ENCODE measurements around the gene SYT1. TPM values are rescaled to one million over a fixed set of nuclear protein-coding genes. Genes with fewer than 3 reads are reported as not detected.
"Not testable (repeated sequence)": the region's sequence is repeated elsewhere in the genome, so short reads cannot be mapped to it uniquely, and the experiment has no call there.

The SYT1 gene
- total RNA-seq, 1 donor from 2014 or later = 0.37 TPM

DNA sequence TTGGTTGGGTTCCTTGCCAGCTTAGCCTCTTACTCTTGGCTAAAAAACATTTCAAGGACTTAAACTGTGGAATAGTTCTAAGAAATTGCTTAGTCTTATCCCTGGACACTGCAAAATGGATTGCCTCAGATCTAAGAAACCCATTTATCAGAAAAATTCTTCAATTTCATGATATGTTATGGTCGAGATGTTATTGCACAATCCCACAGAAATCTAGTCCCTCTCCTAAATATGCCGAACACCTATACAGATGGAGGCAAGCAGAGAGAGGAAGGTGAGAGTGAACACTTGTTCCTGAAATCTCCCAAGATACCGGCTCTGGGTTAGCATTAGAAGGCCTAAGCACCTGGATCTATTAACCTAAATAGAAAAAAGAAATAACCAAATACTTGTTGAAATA, 559.0 kb downstream of the SYT1 start:
- Mint-ChIP-seq H3K27me3 (ENCODE audit: low read depth) (no peaks in the 10 kb centered on the region), H3K27ac (ENCODE audit: unreplicated experiment) (peak overlapping the region; percentile 29), H3K4me3 (ENCODE audit: unreplicated experiment) (no peak overlapping the region), H3K9me3 (ENCODE audit: low read depth) (no peaks in the 10 kb centered on the region), H3K4me1 (ENCODE audit: low read depth) (peaks cover 80% of the 10 kb centered on the region), H3K36me3 (ENCODE audit: low read depth) (no peaks in the 10 kb centered on the region)
- TF ChIP-seq, protein P1, sequence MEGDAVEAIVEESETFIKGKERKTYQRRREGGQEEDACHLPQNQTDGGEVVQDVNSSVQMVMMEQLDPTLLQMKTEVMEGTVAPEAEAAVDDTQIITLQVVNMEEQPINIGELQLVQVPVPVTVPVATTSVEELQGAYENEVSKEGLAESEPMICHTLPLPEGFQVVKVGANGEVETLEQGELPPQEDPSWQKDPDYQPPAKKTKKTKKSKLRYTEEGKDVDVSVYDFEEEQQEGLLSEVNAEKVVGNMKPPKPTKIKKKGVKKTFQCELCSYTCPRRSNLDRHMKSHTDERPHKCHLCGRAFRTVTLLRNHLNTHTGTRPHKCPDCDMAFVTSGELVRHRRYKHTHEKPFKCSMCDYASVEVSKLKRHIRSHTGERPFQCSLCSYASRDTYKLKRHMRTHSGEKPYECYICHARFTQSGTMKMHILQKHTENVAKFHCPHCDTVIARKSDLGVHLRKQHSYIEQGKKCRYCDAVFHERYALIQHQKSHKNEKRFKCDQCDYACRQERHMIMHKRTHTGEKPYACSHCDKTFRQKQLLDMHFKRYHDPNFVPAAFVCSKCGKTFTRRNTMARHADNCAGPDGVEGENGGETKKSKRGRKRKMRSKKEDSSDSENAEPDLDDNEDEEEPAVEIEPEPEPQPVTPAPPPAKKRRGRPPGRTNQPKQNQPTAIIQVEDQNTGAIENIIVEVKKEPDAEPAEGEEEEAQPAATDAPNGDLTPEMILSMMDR (IDR thresholded peaks at IDR 0.05) = no peak
- DNase-seq (ENCODE audit: low spot score) = no peak

DNA sequence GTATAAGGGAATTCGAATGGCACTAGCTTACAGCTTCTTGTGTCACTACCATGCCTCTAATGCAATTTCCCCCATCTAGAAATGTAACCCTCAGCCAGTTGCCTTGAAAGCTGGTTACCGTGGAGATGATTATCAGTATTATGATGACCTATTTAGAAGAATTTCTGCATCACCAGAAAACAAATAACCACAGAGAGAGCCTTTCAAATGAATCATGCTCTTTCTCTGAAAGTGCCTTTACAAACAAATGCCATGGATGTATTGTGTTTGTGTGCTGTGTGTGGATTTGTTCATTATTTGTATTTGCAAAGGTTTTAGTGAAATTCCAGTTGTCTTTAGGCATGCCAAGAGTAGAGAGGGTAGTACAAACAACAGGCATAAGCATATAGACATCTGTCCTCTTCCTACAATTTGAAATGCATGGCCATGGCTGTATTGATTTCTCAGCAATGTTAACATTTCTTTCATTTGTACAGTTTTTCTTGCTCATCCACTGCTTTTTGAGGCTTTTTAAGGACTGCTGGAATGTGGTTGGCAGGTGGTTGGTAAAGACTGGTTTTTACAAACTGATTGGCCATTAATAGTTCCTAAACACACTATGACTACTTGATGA, 559.6 kb downstream of the SYT1 start:
- H3K4me3 Mint-ChIP-seq (ENCODE audit: unreplicated experiment) = no peak overlapping the region

DNA sequence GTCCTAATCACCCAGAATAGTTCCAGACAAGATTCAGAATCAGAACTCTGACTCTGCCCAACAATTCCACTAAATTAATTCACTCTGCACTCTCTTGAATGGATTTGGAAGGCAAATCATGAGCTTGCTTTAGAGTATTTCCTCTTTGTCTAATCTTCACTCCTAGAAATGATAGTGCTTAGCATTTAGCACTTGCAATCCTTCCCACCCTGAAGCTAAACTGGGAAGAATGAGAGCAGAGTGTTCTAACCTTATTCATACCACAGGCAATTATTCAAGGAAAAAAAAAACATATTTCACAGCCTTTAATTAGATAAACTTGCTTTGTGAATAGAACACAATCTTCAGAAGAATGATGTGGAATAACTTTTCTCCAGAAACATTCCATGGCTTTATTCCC, 561.5 kb downstream of the SYT1 start:
- Mint-ChIP-seq H3K27ac (ENCODE audit: unreplicated experiment) (peak overlapping the region; percentile 72), H3K36me3 (ENCODE audit: low read depth) (no peaks in the 10 kb centered on the region), H3K4me3 (ENCODE audit: unreplicated experiment) (no peak overlapping the region), H3K4me1 (ENCODE audit: low read depth) (peaks cover 61% of the 10 kb centered on the region), H3K9me3 (ENCODE audit: low read depth) (no peaks in the 10 kb centered on the region), H3K27me3 (ENCODE audit: low read depth) (no peaks in the 10 kb centered on the region)
- TF ChIP-seq, protein P1 (IDR thresholded peaks at IDR 0.05) = no peak
- DNase-seq (ENCODE audit: low spot score) = no peak

More for the DNA sequence above, 559.6 kb downstream of the SYT1 start:
- TF ChIP-seq, protein P1 (IDR thresholded peaks at IDR 0.05) = no peak
- peaks cover 79% of the 10 kb centered on the region for H3K4me1 Mint-ChIP-seq (ENCODE audit: low read depth)
- H3K27me3 Mint-ChIP-seq (ENCODE audit: low read depth) = no peaks in the 10 kb centered on the region
- peak overlapping the region; percentile 81 for H3K27ac Mint-ChIP-seq (ENCODE audit: unreplicated experiment)
- H3K36me3 Mint-ChIP-seq (ENCODE audit: low read depth) = no peaks in the 10 kb centered on the region
- DNase-seq (ENCODE audit: low spot score) = no peak
- no peaks in the 10 kb centered on the region for H3K9me3 Mint-ChIP-seq (ENCODE audit: low read depth)

DNA sequence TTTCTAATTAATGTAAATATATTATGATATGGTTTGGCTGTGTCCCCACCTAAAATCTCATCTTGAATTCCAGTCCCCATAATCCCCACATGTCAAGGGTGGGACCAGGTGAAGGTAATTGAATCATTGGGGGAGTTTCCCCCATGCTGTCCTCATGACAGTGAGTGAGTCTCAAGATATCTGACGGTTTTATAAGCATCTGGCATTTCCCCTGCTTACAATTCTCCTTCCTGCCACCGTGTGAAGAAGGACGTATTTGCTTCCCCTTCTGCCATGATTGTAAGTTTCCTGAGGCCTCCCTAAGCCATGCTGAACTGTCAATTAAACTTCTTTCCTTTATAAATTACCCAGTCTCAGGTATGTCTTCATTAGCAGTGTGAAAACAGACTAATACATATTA, 562.2 kb downstream of the SYT1 start:
- H3K4me1 Mint-ChIP-seq (ENCODE audit: low read depth) = peaks cover 55% of the 10 kb centered on the region
- not testable (repeated sequence) for H3K4me3 Mint-ChIP-seq (ENCODE audit: unreplicated experiment); H3K27ac Mint-ChIP-seq (ENCODE audit: unreplicated experiment); H3K27me3 Mint-ChIP-seq (ENCODE audit: low read depth); H3K9me3 Mint-ChIP-seq (ENCODE audit: low read depth); DNase-seq (ENCODE audit: low spot score); H3K36me3 Mint-ChIP-seq (ENCODE audit: low read depth)

DNA sequence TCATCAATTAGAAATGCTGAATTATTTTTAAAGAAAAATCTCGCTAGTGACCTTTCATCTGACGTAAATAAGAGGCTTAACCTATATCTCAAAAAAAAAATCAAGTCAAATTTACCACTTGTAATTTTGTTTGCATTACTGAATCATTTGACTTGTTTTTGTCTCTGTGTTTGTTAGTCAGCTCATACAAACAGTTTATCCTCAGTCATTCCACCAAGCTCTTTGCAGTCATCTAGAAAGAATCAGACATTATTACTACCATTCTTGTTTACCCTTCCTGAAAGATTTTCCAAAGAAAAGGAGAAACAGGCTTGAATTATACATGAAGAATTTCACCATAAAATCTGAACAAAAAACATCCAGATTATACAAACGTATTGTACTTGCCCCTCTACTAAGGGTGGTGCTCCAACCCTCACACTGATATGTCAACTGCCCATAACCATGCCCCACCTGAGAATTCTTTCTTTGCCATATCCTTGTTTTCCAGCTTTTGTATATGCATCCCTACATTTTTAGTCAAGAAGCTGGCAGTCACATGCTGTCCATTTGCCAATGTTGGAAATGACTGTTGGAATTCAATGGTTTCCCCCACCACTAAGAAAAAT, 569.0 kb downstream of the SYT1 start:
- no peak for DNase-seq (ENCODE audit: low spot score)
- Mint-ChIP-seq H3K27me3 (ENCODE audit: low read depth) (no peaks in the 10 kb centered on the region), H3K9me3 (ENCODE audit: low read depth) (no peaks in the 10 kb centered on the region), H3K4me1 (ENCODE audit: low read depth) (peaks cover 10% of the 10 kb centered on the region), H3K36me3 (ENCODE audit: low read depth) (no peaks in the 10 kb centered on the region), H3K27ac (ENCODE audit: unreplicated experiment) (no peak overlapping the region), H3K4me3 (ENCODE audit: unreplicated experiment) (no peak overlapping the region)
- TF ChIP-seq, protein P1 (IDR thresholded peaks at IDR 0.05) = no peak

DNA sequence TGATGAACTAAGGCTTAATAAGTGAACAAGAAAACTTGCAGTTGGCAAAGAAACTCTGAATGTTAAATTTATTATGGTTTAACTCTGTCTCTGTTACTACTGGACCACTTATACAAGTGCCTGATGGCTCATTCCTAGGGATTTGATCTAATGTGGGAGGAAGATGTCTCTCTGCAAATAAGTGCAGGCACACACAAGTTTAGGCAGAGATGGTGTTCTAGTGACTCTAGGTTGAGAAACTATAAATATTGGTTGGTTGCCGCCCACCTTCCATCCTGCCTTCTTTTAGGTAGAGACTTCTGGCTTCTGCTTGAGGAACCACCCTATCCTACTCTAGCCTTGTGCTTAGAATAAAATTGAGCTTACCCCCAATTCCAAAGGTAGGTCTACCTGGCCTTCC, 570.0 kb downstream of the SYT1 start:
- H3K4me3 Mint-ChIP-seq (ENCODE audit: unreplicated experiment) = no peak overlapping the region
- H3K27ac Mint-ChIP-seq (ENCODE audit: unreplicated experiment) = no peak overlapping the region
- no peaks in the 10 kb centered on the region for H3K9me3 Mint-ChIP-seq (ENCODE audit: low read depth)
- no peaks in the 10 kb centered on the region for H3K27me3 Mint-ChIP-seq (ENCODE audit: low read depth)
- TF ChIP-seq, protein P1 (IDR thresholded peaks at IDR 0.05) = no peak
- no peaks in the 10 kb centered on the region for H3K36me3 Mint-ChIP-seq (ENCODE audit: low read depth)
- peaks cover 18% of the 10 kb centered on the region for H3K4me1 Mint-ChIP-seq (ENCODE audit: low read depth)
- DNase-seq (ENCODE audit: low spot score) = no peak
